ENCODE data around the gene MRTFB.

Gene MRTFB

GRCh38 chr16:14194721-14195120 lies 123.6 kb downstream of the MRTFB start:
- no peak for DNase-seq

- no peak for DNase-seq
Observed at GRCh38 chr16:14196011-14196410, 124.9 kb downstream of the MRTFB start.

- no peak for DNase-seq
Observed at GRCh38 chr16:14196539-14196938, 125.4 kb downstream of the MRTFB start.

GRCh38 chr16:14198012-14198411 lies 126.9 kb downstream of the MRTFB start:
- no peak for DNase-seq

GRCh38 chr16:14198572-14198971 lies 127.5 kb downstream of the MRTFB start:
- no peak for DNase-seq

- DNase-seq: no peak
Observed at GRCh38 chr16:14199199-14199598, 128.1 kb downstream of the MRTFB start.

GRCh38 chr16:14199624-14200023 lies 128.5 kb downstream of the MRTFB start:
- no peak for DNase-seq

GRCh38 chr16:14202095-14202494 lies 131.0 kb downstream of the MRTFB start:
- no peak for DNase-seq

- no peak for DNase-seq
Observed at GRCh38 chr16:14202697-14203096, 131.6 kb downstream of the MRTFB start.

- no peak for DNase-seq
Observed at GRCh38 chr16:14203166-14203565, 132.0 kb downstream of the MRTFB start.

- DNase-seq: no peak
Observed at GRCh38 chr16:14205666-14206065, 134.5 kb downstream of the MRTFB start.

- DNase-seq: no peak
Observed at GRCh38 chr16:14211856-14212543, 140.9 kb downstream of the MRTFB start.

GRCh38 chr16:14215941-14216340 lies 144.8 kb downstream of the MRTFB start:
- no peak for DNase-seq

GRCh38 chr16:14219983-14220382 lies 148.9 kb downstream of the MRTFB start:
- no peak for DNase-seq

GRCh38 chr16:14223632-14224031 lies 152.5 kb downstream of the MRTFB start:
- DNase-seq: no peak

GRCh38 chr16:14225457-14225856 lies 154.3 kb downstream of the MRTFB start:
- no peak for DNase-seq

GRCh38 chr16:14232106-14232864 lies 161.2 kb downstream of the MRTFB start:
- DNase-seq: no peak

GRCh38 chr16:14236401-14236800 lies 165.3 kb downstream of the MRTFB start:
- DNase-seq: no peak

- DNase-seq: no peak
Observed at GRCh38 chr16:14238756-14239155, 167.6 kb downstream of the MRTFB start.

GRCh38 chr16:14239791-14240190 lies 168.7 kb downstream of the MRTFB start:
- no peak for DNase-seq

GRCh38 chr16:14240219-14240843 lies 169.2 kb downstream of the MRTFB start:
- DNase-seq: no peak

GRCh38 chr16:14240964-14241363 lies 169.8 kb downstream of the MRTFB start:
- no peak for DNase-seq

GRCh38 chr16:14241631-14242030 lies 170.5 kb downstream of the MRTFB start:
- DNase-seq: no peak

- DNase-seq: no peak
Observed at GRCh38 chr16:14242769-14243168, 171.7 kb downstream of the MRTFB start.
